HepG2 (cell line): ENCODE results near the gene ANO1. TPM values are rescaled to one million over a fixed set of nuclear protein-coding genes. Genes with fewer than 3 reads are reported as not detected.

Experiments
- ATAC-seq: fragments of 200-7000 bp; cut with Tn5 transposase; 3 replicates; pipeline ENCODE4 v1.9.1; 2020; ENCODE audit warnings: mild to moderate bottlenecking, moderate library complexity
- BruUV-seq: library from RNA; stranded (reverse); fragments of 400-500 nt; replicated peaks from 2 replicates; lab custom pipeline; 2021; lab: Mats Ljungman, UMichigan
- CTCF ChIA-PET: fragments of 300-600 bp; formaldehyde crosslinking; extraction: SDS; loops from one replicate; lab custom pipeline; 2021; ENCODE audit warnings: low total read pairs, inconsistent platforms, low intra/inter-chr PET ratio; lab: Yijun Ruan, JAX
- POLR2A ChIA-PET: fragments of 350-600 bp; sonication (Branson Sonifier 250); formaldehyde crosslinking; loops from one replicate; lab custom pipeline; 2020; ENCODE audit warnings: antibody characterized with exemption, inconsistent platforms; lab: Yijun Ruan, JAX
- DNase-seq: peaks from one replicate; pipeline ENCODE4 v3.0.0-alpha.2; 2015; ENCODE audit warnings: low spot score
- FAIRE-seq: peaks from 3 replicates; lab custom pipeline; 2011; peaks lifted over from hg19 to GRCh38; lab: Jason Lieb, UNC
- H2AFZ ChIP-seq: one replicate; pipeline ENCODE4 v1.6.1; 2011; ENCODE audit warnings: low read length, inconsistent platforms
- H3K27ac ChIP-seq: fragments of 300-600 bp; 3 replicates; pipeline ENCODE4 v1.8.0; 2011; ENCODE audit warnings: mixed run types, mild to moderate bottlenecking, mixed read lengths, low read length, inconsistent platforms; ENCODE audit not compliant: insufficient read depth; ENCODE audit errors: extremely low read length
- H3K27me3 ChIP-seq, 2 experiments: fragments of 200-600 bp in 1 of 2; 2 replicates in 1 of 2; 3 replicates in 1 of 2; pipeline versions ENCODE4 v1.6.0 to v1.8.0; 2011; ENCODE audit warnings: low read length in 2 of 2, mild to moderate bottlenecking in 2 of 2, moderate library complexity in 2 of 2, inconsistent platforms in 1 of 2; ENCODE audit not compliant: insufficient read depth in 2 of 2, control insufficient read depth in 1 of 2
- H3K36me3 ChIP-seq, 2 experiments: fragments of 200-600 bp in 1 of 2; replicated peaks in 1 of 2; 2 replicates in 1 of 2; 3 replicates in 1 of 2; pipeline versions ENCODE4 v1.5.1 to v1.8.0; 2011; ENCODE audit warnings: low read length in 2 of 2, inconsistent platforms in 1 of 2; ENCODE audit not compliant: insufficient read depth in 2 of 2, control insufficient read depth in 1 of 2
- H3K4me1 ChIP-seq: 2 replicates; pipeline ENCODE4 v1.5.1; 2012; ENCODE audit warnings: low read length, inconsistent platforms; ENCODE audit not compliant: insufficient read depth
- H3K4me2 ChIP-seq: 2 replicates; pipeline ENCODE4 v1.6.0; 2011; ENCODE audit warnings: low read depth, low read length, inconsistent platforms
- H3K4me3 ChIP-seq, 3 experiments: fragments of 200-600 bp in 1 of 3; sonication (generic), shearing (Covaris generic) in 1 of 3; replicated peaks in 1 of 3; 2 replicates each; pipeline ENCODE4 v1.5.1; 2011 to 2016; ENCODE audit warnings: low read length in 3 of 3, inconsistent platforms in 2 of 3, low read depth in 2 of 3, mild to moderate bottlenecking in 2 of 3, control low read depth in 1 of 3, mixed read lengths in 1 of 3; ENCODE audit not compliant: insufficient read depth in 1 of 3
- H3K79me2 ChIP-seq: one replicate; pipeline ENCODE4 v1.6.1; 2011; ENCODE audit warnings: low read length, inconsistent platforms; ENCODE audit not compliant: insufficient read depth
- H3K9ac ChIP-seq: 2 replicates; pipeline ENCODE4 v1.6.0; 2011; ENCODE audit warnings: mild to moderate bottlenecking, low read depth, low read length, inconsistent platforms; ENCODE audit not compliant: insufficient read depth
- H3K9me3 ChIP-seq: 2 replicates; pipeline ENCODE4 v1.5.1; 2012; ENCODE audit warnings: mild to moderate bottlenecking, low read length
- H4K20me1 ChIP-seq: 2 replicates; pipeline ENCODE4 v1.6.0; 2011; ENCODE audit warnings: inconsistent platforms, mild to moderate bottlenecking, low read length, moderate library complexity; ENCODE audit not compliant: insufficient read depth
- FIP1L1 ChIP-seq: fragments of 200-400 bp; formaldehyde crosslinking; IDR thresholded peaks from 2 replicates; pipeline ENCODE4 v1.6.1; 2018; ENCODE audit warnings: low read depth, mild to moderate bottlenecking, low read length, moderate library complexity, borderline replicate concordance; ENCODE audit not compliant: insufficient read depth
- MIXL1 ChIP-seq: IDR thresholded peaks from 2 replicates; pipeline ENCODE4 v1.6.1; 2016
- NR2C2 ChIP-seq: sonication (generic); formaldehyde crosslinking; IDR thresholded peaks from 2 replicates; pipeline ENCODE4 v1.4.0; 2020; ENCODE audit warnings: missing genetic modification reagents, mild to moderate bottlenecking, moderate library complexity, borderline replicate concordance
- PAWR ChIP-seq: sonication (generic); formaldehyde crosslinking; IDR thresholded peaks from 2 replicates; pipeline ENCODE4 v1.4.0; 2020; ENCODE audit warnings: missing genetic modification reagents, mild to moderate bottlenecking, borderline replicate concordance
- POLR2AphosphoS2 ChIP-seq: IDR thresholded peaks from 2 replicates; pipeline ENCODE4 v1.6.1; 2011; ENCODE audit warnings: low read depth, low read length, improper control_type of control experiment
- RBFOX2 ChIP-seq: fragments of 200-400 bp; formaldehyde crosslinking; IDR thresholded peaks from 2 replicates; pipeline ENCODE4 v1.6.1; 2017; ENCODE audit warnings: low read depth, mild to moderate bottlenecking, low read length
- STAT5B ChIP-seq: sonication (generic); formaldehyde crosslinking; IDR thresholded peaks from 2 replicates; pipeline ENCODE4 v1.4.0; 2020; ENCODE audit warnings: missing genetic modification reagents
- STAT6 ChIP-seq: sonication (generic); formaldehyde crosslinking; IDR thresholded peaks from 2 replicates; pipeline ENCODE4 v1.4.0; 2020; ENCODE audit warnings: missing genetic modification reagents, mild to moderate bottlenecking, borderline replicate concordance
- YY1 ChIP-seq: IDR thresholded peaks from 2 replicates; pipeline ENCODE4 v1.6.1; 2011; ENCODE audit warnings: low read length, low read depth, moderate library complexity, mild to moderate bottlenecking; ENCODE audit not compliant: insufficient read depth, insufficient replicate concordance
- ZNF768 ChIP-seq: sonication (generic); formaldehyde crosslinking; IDR thresholded peaks from 2 replicates; pipeline ENCODE4 v1.4.0; 2020; ENCODE audit warnings: missing genetic modification reagents
- WGBS: methylation state at CpG from one replicate; pipeline ENCODE4 v1.1.6; 2017; ENCODE audit warnings: low lambda C conversion rate; 5-methylcytosine and 5-hydroxymethylcytosine counted together
- in situ Hi-C: cut with HindIII; loops from 2 replicates; pipeline ENCODE4 v1.10.0; 2017; ENCODE audit warnings: low pct_unique_long_range_greater_than_20kb; ENCODE audit not compliant: extremely low pct_ligation_motif_present
- intact Hi-C: fragments of 100-400 bp; cut with micrococcal nuclease; formaldehyde crosslinking; loops from one replicate; pipeline ENCODE4 v1.10.0; 2022; ENCODE audit not compliant: unreplicated experiment
- polyA plus RNA-seq, 8 experiments: library from polyadenylated mRNA; depleted of rRNA in 3 of 8; stranded (reverse) in 7 of 8; unstranded in 1 of 8; fragments of >200 nt; fragmentation: Illumina TruSeq in 4 of 8; extraction: Trizol in 4 of 8; gene quantifications; 2 replicates each; pipeline versions ENCODE4 v1.2.1 to v1.2.3, GENCODE V29; 2011 to 2016; ENCODE audit warnings: low read depth in 4 of 8, missing spikeins in 1 of 8, mixed read lengths in 1 of 8; ENCODE audit not compliant: insufficient read depth in 1 of 8
- total RNA-seq, 5 experiments: library from RNA; depleted of rRNA; stranded (reverse); fragments of >200 nt; fragmentation: Illumina TruSeq; extraction: Trizol; gene quantifications; 2 replicates each; pipeline ENCODE4 v1.2.3, GENCODE V29; 2016; ENCODE audit warnings: low read depth in 1 of 5

Gene ANO1
- total and polyA plus RNA-seq, 2 of the 13 experiments (the other 11 are each of a cell fraction or from before 2014, with no cell fraction given) = not detected

DNA sequence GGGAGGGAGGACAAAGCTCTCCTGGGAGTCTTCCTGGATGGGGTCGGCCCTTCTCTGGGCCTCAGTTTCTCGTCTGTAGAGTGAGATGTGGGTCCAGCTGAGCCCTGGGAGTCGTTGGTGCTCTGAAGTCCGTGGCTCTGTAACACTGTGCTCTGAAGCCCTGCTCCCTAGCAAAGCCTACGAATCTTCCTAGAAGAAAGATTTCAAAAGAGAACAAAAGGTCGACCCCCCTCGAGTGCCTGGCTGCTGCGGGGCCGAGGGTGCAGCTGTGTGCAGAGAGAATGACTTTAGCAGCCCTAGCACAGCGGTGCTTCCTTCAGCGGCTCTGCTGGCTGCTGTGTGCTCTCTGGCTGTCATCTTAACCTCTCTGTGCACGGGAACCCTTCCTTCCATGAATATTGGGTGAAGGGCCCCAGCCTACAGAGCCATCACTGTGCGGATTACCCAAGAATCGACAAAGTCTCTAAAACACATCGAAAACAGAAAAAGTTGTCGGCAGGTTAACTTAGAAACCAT, 10.7 kb downstream of the ANO1 start:
- TF ChIP-seq YY1 (no peak), ZNF768 (CRISPR knock-in tag) (peak; percentile 91), NR2C2 (CRISPR knock-in tag) (no peak), MIXL1 (CRISPR knock-in tag) (no peak)
- Histone ChIP-seq H3K27me3 (peaks cover 7 to 58% of the 10 kb centered on the region in 2 experiments), H3K4me3 (no peak overlapping the region), H3K9ac (no peak overlapping the region), H2AFZ (no peak overlapping the region), H3K4me1 (peaks cover 6% of the 10 kb centered on the region), H3K36me3 (no peaks in the 10 kb centered on the region), H4K20me1 (no peaks in the 10 kb centered on the region), H3K9me3 (no peaks in the 10 kb centered on the region), H3K4me2 (no peak overlapping the region), H3K79me2 (no peaks in the 10 kb centered on the region), H3K27ac (no peak overlapping the region)
- no peak for ATAC-seq
- intact Hi-C loops = no loop called here
- ChIA-PET CTCF (no interaction called here), POLR2A (no interaction called here)
- 41% methylated on average over 10 of the region's 16 CpGs for WGBS
- no peak for DNase-seq
- in situ Hi-C loops = no loop called here
- FAIRE-seq = no peak
- BruUV-seq = no TSS peak

DNA sequence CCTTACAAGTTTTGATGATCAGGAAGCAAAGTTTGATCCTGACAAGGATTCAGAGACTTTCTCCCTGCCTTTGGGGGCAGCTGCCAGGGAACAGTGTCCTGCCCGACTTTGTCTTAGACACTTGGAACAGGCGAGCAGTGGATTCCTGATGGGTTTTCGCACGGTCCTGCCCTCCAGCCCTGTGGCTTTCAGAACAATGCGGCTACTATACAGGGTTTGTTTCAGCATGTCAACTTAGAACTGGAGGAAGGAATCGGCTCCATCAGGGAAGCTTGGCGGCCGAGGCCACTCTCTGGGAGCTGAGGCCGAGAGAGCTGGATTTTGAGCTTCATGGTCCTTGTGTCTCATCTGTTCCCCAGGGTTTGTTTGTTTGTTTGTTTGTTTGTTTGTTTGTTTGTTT, 11.5 kb downstream of the ANO1 start:
- H3K36me3 ChIP-seq = no peaks in the 10 kb centered on the region
- TF ChIP-seq POLR2AphosphoS2 (no peak), FIP1L1 (no peak), PAWR (CRISPR knock-in tag) (no peak), STAT5B (CRISPR knock-in tag) (no peak), RBFOX2 (no peak), STAT6 (CRISPR knock-in tag) (no peak)

More for the DNA sequence above, 11.5 kb downstream of the ANO1 start:
- no peak for FAIRE-seq
- Histone ChIP-seq H3K9ac (no peak overlapping the region), H3K27ac (no peak overlapping the region), H3K4me1 (peaks cover 6% of the 10 kb centered on the region), H4K20me1 (no peaks in the 10 kb centered on the region), H3K4me2 (no peak overlapping the region), H3K27me3 (peaks cover 7 to 59% of the 10 kb centered on the region in 2 experiments), H3K9me3 (no peaks in the 10 kb centered on the region), H3K4me3 (no peak overlapping the region), H3K79me2 (no peaks in the 10 kb centered on the region), H2AFZ (no peak overlapping the region)
- in situ Hi-C loops (no loop called here), intact Hi-C loops (no loop called here)
- no peak for ATAC-seq
- POLR2A ChIA-PET = no interaction called here
- BruUV-seq = no TSS peak
- no peak for DNase-seq
- CTCF ChIA-PET = no interaction called here
- WGBS = 46% methylated on average over 7 of the region's 9 CpGs
